Common myeloid progenitor, CD34-positive (primary cell): Measurements from ENCODE around the gene WDR26.
"Not testable (repeated sequence)": the region's sequence is repeated elsewhere in the genome, so short reads cannot be mapped to it uniquely, and the experiment has no call there.

Experiments used
- CTCF ChIA-PET: fragments of 350-600 bp; sonication (Branson Sonifier 250); formaldehyde crosslinking; loops from one replicate; lab custom pipeline; 2021; ENCODE audit warnings: antibody characterized with exemption; lab: Charles Lee
- POLR2A ChIA-PET: fragments of 350-600 bp; sonication (Branson Sonifier 250); formaldehyde crosslinking; loops from one replicate; lab custom pipeline; 2021; ENCODE audit warnings: antibody characterized with exemption; lab: Charles Lee
- DNase-seq, 3 donors: peaks; one replicate each; pipeline versions ENCODE4 v3.0.0 to v3.0.0-alpha.2; 2013
- H3K27ac ChIP-seq, 2 experiments: 1 replicate in 1 of 2; 2 replicates in 1 of 2; pipeline ENCODE4 v1.7.0; 2013; ENCODE audit warnings: inconsistent platforms in 2 of 2, low read length in 2 of 2, mild to moderate bottlenecking in 2 of 2, low read depth in 1 of 2, moderate library complexity in 1 of 2; ENCODE audit not compliant: severe bottlenecking in 2 of 2, insufficient read depth in 1 of 2, poor library complexity in 1 of 2
- H3K27me3 ChIP-seq, 5 experiments: replicated peaks in 2 of 5; 1 replicate in 3 of 5; 2 replicates in 2 of 5; pipeline versions ENCODE4 v1.6.1 to v1.7.0; 2013; ENCODE audit warnings: low read length in 4 of 5, mild to moderate bottlenecking in 2 of 5, moderate library complexity in 2 of 5, inconsistent platforms in 1 of 5; ENCODE audit not compliant: insufficient read depth in 5 of 5, control insufficient read depth in 4 of 5
- H3K36me3 ChIP-seq, 4 experiments: 1 replicate in 2 of 4; 2 replicates in 2 of 4; pipeline versions ENCODE4 v1.6.1 to v1.7.0; 2013; ENCODE audit warnings: low read length in 3 of 4, control low read depth in 1 of 4, mild to moderate bottlenecking in 1 of 4; ENCODE audit not compliant: control insufficient read depth in 4 of 4, insufficient read depth in 4 of 4
- H3K4me1 ChIP-seq, 4 experiments: 1 replicate in 3 of 4; 2 replicates in 1 of 4; pipeline versions ENCODE4 v1.6.1 to v1.7.1; 2013; ENCODE audit warnings: low read length in 3 of 4, mild to moderate bottlenecking in 3 of 4, control low read depth in 1 of 4, inconsistent platforms in 1 of 4, moderate library complexity in 1 of 4; ENCODE audit not compliant: control insufficient read depth in 4 of 4, insufficient read depth in 4 of 4; ENCODE audit errors: control extremely low read depth in 1 of 4
- H3K4me3 ChIP-seq, 7 experiments: 1 replicate in 4 of 7; 2 replicates in 3 of 7; pipeline versions ENCODE4 v1.5.1 to v1.7.0; 2013; ENCODE audit warnings: mild to moderate bottlenecking in 7 of 7, low read length in 6 of 7, moderate library complexity in 6 of 7, inconsistent platforms in 2 of 7, low read depth in 2 of 7, control low read depth in 1 of 7; ENCODE audit not compliant: insufficient read depth in 4 of 7, control insufficient read depth in 1 of 7; ENCODE audit errors: extremely low read depth in 1 of 7
- H3K9me3 ChIP-seq, 5 experiments: 1 replicate in 4 of 5; 2 replicates in 1 of 5; pipeline versions ENCODE4 v1.6.1 to v1.7.1; 2013; ENCODE audit warnings: low read length in 4 of 5, mild to moderate bottlenecking in 2 of 5, inconsistent platforms in 1 of 5, low read depth in 1 of 5, moderate library complexity in 1 of 5; ENCODE audit not compliant: control insufficient read depth in 4 of 5, insufficient read depth in 2 of 5; ENCODE audit errors: control extremely low read depth in 1 of 5
- WGBS: methylation state at CpG from one replicate; pipeline ENCODE4 v1.1.5; 2013; ENCODE audit not compliant: insufficient coverage; 5-methylcytosine and 5-hydroxymethylcytosine counted together

Gene WDR26

GRCh38 chr1:224357626-224358124 lies 76.9 kb downstream of the WDR26 start:
- ChIA-PET POLR2A (interaction anchor here (0.9 kb wide), 1 partner anchor 11 kb away, joined by 3 read pairs; no protein-coding TSS in a partner anchor), CTCF (interaction anchor here (0.5 to 2.4 kb wide), 5 partner anchors 19 to 1768 kb away, joined by 3 to 7 read pairs (median 3); no protein-coding TSS in a partner anchor)
- Histone ChIP-seq H3K27ac (peak overlapping the region in 1 of 2 experiments; percentile 64), H3K4me1 (peaks cover 6 to 16% (median 11%) of the 10 kb centered on the region in 4 experiments), H3K9me3 (no peaks in the 10 kb centered on the region), H3K4me3 (peak overlapping the region in 6 of 7 experiments; percentile 80 to 95 (median 90)), H3K36me3 (peaks cover 0 to 6% (median 0%) of the 10 kb centered on the region in 4 experiments), H3K27me3 (no peaks in the 10 kb centered on the region)
- 54% methylated on average over 6 of the region's 9 CpGs for WGBS
- peak; percentile 16 to 64 (median 63) for DNase-seq

GRCh38 chr1:224356685-224357625 lies 77.6 kb downstream of the WDR26 start, which contains the start of gene CNIH4:
Gene CNIH4, plus strand, starts transcription at chr1:224356879. Its CDS starts 46 bp downstream, at chr1:224356925.
- CTCF ChIA-PET = interaction anchor here (0.5 to 2.4 kb wide), 6 partner anchors 15 to 240 kb away, joined by 3 to 7 read pairs (median 3); no protein-coding TSS in a partner anchor
- POLR2A ChIA-PET = interaction anchor here (0.9 kb wide), 1 partner anchor 12 kb away, joined by 3 read pairs; no protein-coding TSS in a partner anchor
- Histone ChIP-seq H3K27me3 (no peaks in the 10 kb centered on the region), H3K9me3 (no peaks in the 10 kb centered on the region), H3K27ac (peak within 1 kb of the TSS in 1 of 2 experiments; percentile 64), H3K4me3 (peak within 1 kb of the TSS; percentile 80 to 95 (median 87)), H3K36me3 (peaks cover 0 to 6% (median 0%) of the 10 kb centered on the region in 4 experiments), H3K4me1 (peaks cover 6 to 16% (median 11%) of the 10 kb centered on the region in 4 experiments)
- DNase-seq = peak; percentile 95 to 98 (median 97)
- under 1% methylated on average over 62 of the region's 78 CpGs for WGBS

- ChIA-PET POLR2A (no interaction called here), CTCF (interaction anchor here (1.1 to 1.4 kb wide), 3 partner anchors 11 to 104 kb away, joined by 3 read pairs; no protein-coding TSS in a partner anchor)
- 100% methylated on average over 2 of the region's 5 CpGs for WGBS
- Histone ChIP-seq H3K27ac (no peak overlapping the region), H3K9me3 (no peaks in the 10 kb centered on the region), H3K27me3 (no peaks in the 10 kb centered on the region), H3K4me3 (no peak overlapping the region), H3K36me3 (no peaks in the 10 kb centered on the region), H3K4me1 (peaks cover 6 to 16% (median 11%) of the 10 kb centered on the region in 4 experiments)
- no peak for DNase-seq
These were observed 80.3 kb downstream of the WDR26 start for GRCh38 chr1:224353975-224354925.

- 96% methylated on average over 34 of the region's 49 CpGs for WGBS
- POLR2A ChIA-PET = not testable (repeated sequence)
These were observed 82.0 kb downstream of the WDR26 start for GRCh38 chr1:224352436-224353085.

GRCh38 chr1:224349716-224350115 lies 84.9 kb downstream of the WDR26 start:
- POLR2A ChIA-PET, H3K27me3 ChIP-seq, H3K9me3 ChIP-seq, CTCF ChIA-PET, H3K36me3 ChIP-seq, H3K27ac ChIP-seq, DNase-seq, H3K4me3 ChIP-seq, H3K4me1 ChIP-seq: not testable (repeated sequence)
- over 99% methylated on average over 18 of the region's 30 CpGs for WGBS

More at GRCh38 chr1:224352436-224353085, 82.0 kb downstream of the WDR26 start:
- CTCF ChIA-PET = interaction anchor here (0.9 to 1.4 kb wide), 3 partner anchors 14 to 204 kb away, joined by 3 read pairs; no protein-coding TSS in a partner anchor
- not testable (repeated sequence) for H3K9me3 ChIP-seq, H3K36me3 ChIP-seq, H3K27me3 ChIP-seq, DNase-seq, H3K27ac ChIP-seq, H3K4me1 ChIP-seq, H3K4me3 ChIP-seq

- H3K4me3 ChIP-seq = no peak overlapping the region
- H3K27ac ChIP-seq = no peak overlapping the region
- no peaks in the 10 kb centered on the region for H3K36me3 ChIP-seq
- no peaks in the 10 kb centered on the region for H3K27me3 ChIP-seq
- WGBS = no CpG with 5 or more reads among the region's 2 CpGs
- CTCF ChIA-PET = no interaction called here
- no peaks in the 10 kb centered on the region for H3K4me1 ChIP-seq
- POLR2A ChIA-PET = no interaction called here
- H3K9me3 ChIP-seq = peaks cover 0 to 19% (median 9%) of the 10 kb centered on the region in 5 experiments
- DNase-seq = no peak
These were observed 86.5 kb downstream of the WDR26 start for GRCh38 chr1:224348137-224348536.
